Fibroblast of lung (primary cell): Measurements from ENCODE around the gene CKMT1A. TPM values are rescaled to one million over a fixed set of nuclear protein-coding genes. Genes with fewer than 3 reads are reported as not detected.
"Not testable (repeated sequence)": the region's sequence is repeated elsewhere in the genome, so short reads cannot be mapped to it uniquely, and the experiment has no call there.

Source experiments
- DNase-seq, 2 donors: peaks; one replicate each; pipeline versions ENCODE4 v3.0.0 to v3.0.0-alpha.2; 2010; ENCODE audit warnings: low read depth in 2 of 2
- H2AFZ ChIP-seq: 2 replicates; pipeline ENCODE4 v1.5.1; 2012; ENCODE audit warnings: low read length, control low read depth, inconsistent platforms
- H3K27ac ChIP-seq: 2 replicates; pipeline ENCODE4 v1.5.1; 2011; ENCODE audit warnings: low read length, control low read depth; ENCODE audit not compliant: insufficient read depth
- H3K27me3 ChIP-seq: 2 replicates; pipeline ENCODE4 v1.5.1; 2011; ENCODE audit warnings: mild to moderate bottlenecking, low read length; ENCODE audit not compliant: control insufficient read depth, insufficient read depth
- H3K36me3 ChIP-seq: 2 replicates; pipeline ENCODE4 v1.5.1; 2011; ENCODE audit warnings: low read length; ENCODE audit not compliant: control insufficient read depth, insufficient read depth
- H3K4me1 ChIP-seq: 2 replicates; pipeline ENCODE4 v1.5.1; 2011; ENCODE audit warnings: low read length; ENCODE audit not compliant: control insufficient read depth, insufficient read depth; ENCODE audit errors: extremely low read depth
- H3K4me2 ChIP-seq: 2 replicates; pipeline ENCODE4 v1.5.1; 2011; ENCODE audit warnings: low read length, control low read depth; ENCODE audit not compliant: insufficient read depth; ENCODE audit errors: extremely low read depth
- H3K4me3 ChIP-seq, 4 experiments: fragments of 200-600 bp in 1 of 4; sonication (generic) in 1 of 4; replicated peaks in 1 of 4; 2 replicates each; pipeline ENCODE4 v1.5.1; 2011 to 2016; ENCODE audit warnings: low read length in 4 of 4, low read depth in 3 of 4, mild to moderate bottlenecking in 3 of 4, control low read depth in 2 of 4, inconsistent platforms in 1 of 4, mixed read lengths in 1 of 4; ENCODE audit not compliant: insufficient read depth in 1 of 4; ENCODE audit errors: control extremely low read depth in 1 of 4
- H3K79me2 ChIP-seq: 2 replicates; pipeline ENCODE4 v1.5.1; 2012; ENCODE audit warnings: mild to moderate bottlenecking, low read length, inconsistent platforms; ENCODE audit not compliant: control insufficient read depth, insufficient read depth
- H3K9ac ChIP-seq: 2 replicates; pipeline ENCODE4 v1.5.1; 2011; ENCODE audit warnings: mild to moderate bottlenecking, low read length, control low read depth; ENCODE audit not compliant: insufficient read depth
- H3K9me3 ChIP-seq: 2 replicates; pipeline ENCODE4 v1.5.1; 2012; ENCODE audit warnings: low read depth, low read length; ENCODE audit not compliant: control insufficient read depth, insufficient read depth
- H4K20me1 ChIP-seq: 2 replicates; pipeline ENCODE4 v1.5.1; 2011; ENCODE audit warnings: low read length; ENCODE audit not compliant: control insufficient read depth, insufficient read depth; ENCODE audit errors: extremely low read depth
- CTCF ChIP-seq, 2 donors: IDR thresholded peaks in 1 of 2; conservative IDR thresholded peaks in 1 of 2; 1 replicate in 1 of 2; 2 replicates in 1 of 2; pipeline ENCODE4 v1.5.1; 2011 to 2012; ENCODE audit warnings: low read length in 2 of 2, control low read depth in 1 of 2, inconsistent platforms in 1 of 2, low read depth in 1 of 2, mild to moderate bottlenecking in 1 of 2
- EZH2 ChIP-seq: IDR thresholded peaks from 2 replicates; pipeline ENCODE4 v1.5.1; 2012; ENCODE audit warnings: low read length, control low read depth, mild to moderate bottlenecking; ENCODE audit errors: missing control alignments
- polyA minus RNA-seq: library from RNA; depleted of rRNA, polyadenylated mRNA; stranded (reverse); fragments of >200 nt; gene quantifications from 2 replicates; pipeline ENCODE4 v1.2.3, GENCODE V29; 2011; ENCODE audit warnings: low replicate concordance
- polyA plus RNA-seq, 2 donors: library from polyadenylated mRNA; depleted of rRNA in 1 of 2; stranded (reverse) in 1 of 2; unstranded in 1 of 2; fragments of >200 nt; gene quantifications; 2 replicates each; pipeline ENCODE4 v1.2.1, GENCODE V29; 2011 to 2012; ENCODE audit warnings: missing spikeins in 1 of 2
- total RNA-seq: library from RNA; depleted of rRNA; stranded (reverse); fragments of >200 nt; gene quantifications from 2 replicates; pipeline ENCODE4 v1.2.1, GENCODE V29; 2014

The CKMT1A gene
- not detected in 2 replicates for total RNA-seq
- polyA plus RNA-seq, result 0.03 TPM in 1 of 2 replicates, not detected in the other
- not detected in 2 replicates for polyA plus RNA-seq (2012)
- not detected in 2 replicates for polyA minus RNA-seq

GRCh38 chr15:43693148-43694022, at the start of gene CKMT1A:
Gene CKMT1A, plus strand, starts transcription at chr15:43693859. Its CDS starts 192 bp downstream, at chr15:43694051.
- H3K4me1 ChIP-seq, H3K9ac ChIP-seq, H2AFZ ChIP-seq, H3K9me3 ChIP-seq, H3K79me2 ChIP-seq, H3K27ac ChIP-seq, H3K4me2 ChIP-seq, H3K36me3 ChIP-seq, H3K4me3 ChIP-seq, H3K27me3 ChIP-seq, H4K20me1 ChIP-seq, DNase-seq: not testable (repeated sequence)

- Histone ChIP-seq H3K4me1 (no peaks in the 10 kb centered on the region), H3K4me3 (no peak within 1 kb of the TSS), H4K20me1 (no peaks in the 10 kb centered on the region), H3K4me2 (no peak within 1 kb of the TSS), H2AFZ (no peak within 1 kb of the TSS), H3K79me2 (no peaks in the 10 kb centered on the region), H3K36me3 (no peaks in the 10 kb centered on the region), H3K27ac (no peak within 1 kb of the TSS), H3K27me3 (no peaks in the 10 kb centered on the region), H3K9me3 (no peaks in the 10 kb centered on the region), H3K9ac (no peak within 1 kb of the TSS)
- no peak for DNase-seq
- TF ChIP-seq EZH2 (no peak), CTCF (conservative IDR thresholded peaks at IDR 0.05 in 1 of 2, IDR thresholded peaks at IDR 0.05 in 1 of 2; ENCODE audit: low read depth in 1 of 2, low read length in 2 of 2) (no peak)
These were observed 44.8 kb upstream of the CKMT1A start, which contains the start of gene CATSPER2 for GRCh38 chr15:43648649-43649429. Gene CATSPER2, minus strand, starts transcription at chr15:43648844. Its CDS starts 783 bp downstream, at chr15:43648061.

- H3K9ac ChIP-seq, H3K36me3 ChIP-seq, H3K4me2 ChIP-seq, H3K4me3 ChIP-seq, H3K27ac ChIP-seq, DNase-seq, H3K9me3 ChIP-seq, H3K27me3 ChIP-seq, H3K79me2 ChIP-seq, H2AFZ ChIP-seq, H3K4me1 ChIP-seq, H4K20me1 ChIP-seq: not testable (repeated sequence)
These were observed 44.2 kb upstream of the CKMT1A start for GRCh38 chr15:43649430-43649926.

GRCh38 chr15:43659727-43660126, 33.9 kb upstream of the CKMT1A start:
- H3K9me3 ChIP-seq, H3K79me2 ChIP-seq, H3K36me3 ChIP-seq, H3K4me3 ChIP-seq, H4K20me1 ChIP-seq, H2AFZ ChIP-seq, H3K4me1 ChIP-seq, H3K4me2 ChIP-seq, H3K27me3 ChIP-seq, H3K9ac ChIP-seq, H3K27ac ChIP-seq, DNase-seq: not testable (repeated sequence)

GRCh38 chr15:43662293-43662692, 31.4 kb upstream of the CKMT1A start:
- H3K4me1 ChIP-seq, H3K27me3 ChIP-seq, H3K4me2 ChIP-seq, DNase-seq, H3K9ac ChIP-seq, H3K9me3 ChIP-seq, H3K4me3 ChIP-seq, H3K36me3 ChIP-seq, H2AFZ ChIP-seq, H3K79me2 ChIP-seq, H4K20me1 ChIP-seq, H3K27ac ChIP-seq: not testable (repeated sequence)
